ENCODE data around the gene DGLUCY.

DNA sequence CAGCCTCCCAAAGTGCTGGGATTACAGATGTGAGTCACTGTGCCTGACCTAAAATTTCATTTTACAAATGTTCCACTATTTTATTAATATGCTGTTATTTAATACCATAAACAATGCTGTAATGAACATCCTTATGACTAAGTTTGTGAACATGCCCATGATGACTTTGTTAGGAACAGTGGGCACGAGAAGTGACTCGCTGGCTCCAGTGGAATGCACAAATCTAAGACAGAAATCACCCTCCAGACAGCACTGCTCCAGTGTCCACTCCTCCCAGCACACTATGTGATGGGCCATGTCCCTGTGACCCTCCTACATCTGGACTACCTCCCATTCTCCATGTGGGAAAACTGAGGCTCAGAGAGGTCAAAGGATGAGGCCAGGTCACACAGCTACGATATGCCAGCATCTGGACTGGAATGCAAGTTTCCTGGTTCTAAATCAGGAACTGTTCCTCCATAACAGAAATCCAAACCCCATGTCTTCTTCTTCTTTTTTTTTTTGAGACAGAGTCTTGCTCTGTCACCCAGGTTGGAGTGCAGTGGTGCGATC lies 72.7 kb downstream of the DGLUCY start:
- TF ChIP-seq, protein P1, sequence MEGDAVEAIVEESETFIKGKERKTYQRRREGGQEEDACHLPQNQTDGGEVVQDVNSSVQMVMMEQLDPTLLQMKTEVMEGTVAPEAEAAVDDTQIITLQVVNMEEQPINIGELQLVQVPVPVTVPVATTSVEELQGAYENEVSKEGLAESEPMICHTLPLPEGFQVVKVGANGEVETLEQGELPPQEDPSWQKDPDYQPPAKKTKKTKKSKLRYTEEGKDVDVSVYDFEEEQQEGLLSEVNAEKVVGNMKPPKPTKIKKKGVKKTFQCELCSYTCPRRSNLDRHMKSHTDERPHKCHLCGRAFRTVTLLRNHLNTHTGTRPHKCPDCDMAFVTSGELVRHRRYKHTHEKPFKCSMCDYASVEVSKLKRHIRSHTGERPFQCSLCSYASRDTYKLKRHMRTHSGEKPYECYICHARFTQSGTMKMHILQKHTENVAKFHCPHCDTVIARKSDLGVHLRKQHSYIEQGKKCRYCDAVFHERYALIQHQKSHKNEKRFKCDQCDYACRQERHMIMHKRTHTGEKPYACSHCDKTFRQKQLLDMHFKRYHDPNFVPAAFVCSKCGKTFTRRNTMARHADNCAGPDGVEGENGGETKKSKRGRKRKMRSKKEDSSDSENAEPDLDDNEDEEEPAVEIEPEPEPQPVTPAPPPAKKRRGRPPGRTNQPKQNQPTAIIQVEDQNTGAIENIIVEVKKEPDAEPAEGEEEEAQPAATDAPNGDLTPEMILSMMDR (conservative IDR thresholded peaks at IDR 0.05; ENCODE audit: low read depth, low read length): no peak
- no peak for TF ChIP-seq EZH2 (IDR thresholded peaks at IDR 0.05; ENCODE audit: borderline replicate concordance, low read depth, low read length, poor library complexity, severe bottlenecking)
